Omental fat pad (tissue), 4 donors: ENCODE results near the gene FGF1. TPM values are rescaled to one million over a fixed set of nuclear protein-coding genes. Genes with fewer than 3 reads are reported as not detected.

Source experiments
- ATAC-seq: fragments of 150-250 bp; one replicate; pipeline ENCODE4 v1.9.1; 2016; ENCODE audit warnings: mild to moderate bottlenecking, moderate library complexity; ENCODE audit not compliant: low FRiP score
- DNase-seq: peaks from one replicate; pipeline ENCODE4 v3.0.0-alpha.2; 2019; ENCODE audit warnings: low spot score
- total RNA-seq, 4 donors: library from RNA; depleted of rRNA; stranded (reverse); fragments of >200 nt; gene quantifications; one replicate each; pipeline ENCODE4 v1.1.0, GENCODE V29; 2016
- TF ChIP-seq, protein P1 (sequence below), 3 donors: fragments of 450-650 bp; IDR thresholded peaks; one replicate each; pipeline ENCODE4 v1.5.1; 2016 to 2017; ENCODE audit warnings: antibody characterized with exemption in 3 of 3, mild to moderate bottlenecking in 3 of 3, moderate library complexity in 2 of 3

Gene FGF1
- total RNA-seq, 4 donors from 2014 or later, result 2.2 to 43.1 (median 34.3) TPM

- DNase-seq, result no peak
- ATAC-seq, result no peak
- TF ChIP-seq, protein P1, sequence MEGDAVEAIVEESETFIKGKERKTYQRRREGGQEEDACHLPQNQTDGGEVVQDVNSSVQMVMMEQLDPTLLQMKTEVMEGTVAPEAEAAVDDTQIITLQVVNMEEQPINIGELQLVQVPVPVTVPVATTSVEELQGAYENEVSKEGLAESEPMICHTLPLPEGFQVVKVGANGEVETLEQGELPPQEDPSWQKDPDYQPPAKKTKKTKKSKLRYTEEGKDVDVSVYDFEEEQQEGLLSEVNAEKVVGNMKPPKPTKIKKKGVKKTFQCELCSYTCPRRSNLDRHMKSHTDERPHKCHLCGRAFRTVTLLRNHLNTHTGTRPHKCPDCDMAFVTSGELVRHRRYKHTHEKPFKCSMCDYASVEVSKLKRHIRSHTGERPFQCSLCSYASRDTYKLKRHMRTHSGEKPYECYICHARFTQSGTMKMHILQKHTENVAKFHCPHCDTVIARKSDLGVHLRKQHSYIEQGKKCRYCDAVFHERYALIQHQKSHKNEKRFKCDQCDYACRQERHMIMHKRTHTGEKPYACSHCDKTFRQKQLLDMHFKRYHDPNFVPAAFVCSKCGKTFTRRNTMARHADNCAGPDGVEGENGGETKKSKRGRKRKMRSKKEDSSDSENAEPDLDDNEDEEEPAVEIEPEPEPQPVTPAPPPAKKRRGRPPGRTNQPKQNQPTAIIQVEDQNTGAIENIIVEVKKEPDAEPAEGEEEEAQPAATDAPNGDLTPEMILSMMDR (IDR thresholded peaks at IDR 0.05), result no peak
These were observed 116.9 kb downstream of the FGF1 start for GRCh38 chr5:142568996-142569335.

DNA sequence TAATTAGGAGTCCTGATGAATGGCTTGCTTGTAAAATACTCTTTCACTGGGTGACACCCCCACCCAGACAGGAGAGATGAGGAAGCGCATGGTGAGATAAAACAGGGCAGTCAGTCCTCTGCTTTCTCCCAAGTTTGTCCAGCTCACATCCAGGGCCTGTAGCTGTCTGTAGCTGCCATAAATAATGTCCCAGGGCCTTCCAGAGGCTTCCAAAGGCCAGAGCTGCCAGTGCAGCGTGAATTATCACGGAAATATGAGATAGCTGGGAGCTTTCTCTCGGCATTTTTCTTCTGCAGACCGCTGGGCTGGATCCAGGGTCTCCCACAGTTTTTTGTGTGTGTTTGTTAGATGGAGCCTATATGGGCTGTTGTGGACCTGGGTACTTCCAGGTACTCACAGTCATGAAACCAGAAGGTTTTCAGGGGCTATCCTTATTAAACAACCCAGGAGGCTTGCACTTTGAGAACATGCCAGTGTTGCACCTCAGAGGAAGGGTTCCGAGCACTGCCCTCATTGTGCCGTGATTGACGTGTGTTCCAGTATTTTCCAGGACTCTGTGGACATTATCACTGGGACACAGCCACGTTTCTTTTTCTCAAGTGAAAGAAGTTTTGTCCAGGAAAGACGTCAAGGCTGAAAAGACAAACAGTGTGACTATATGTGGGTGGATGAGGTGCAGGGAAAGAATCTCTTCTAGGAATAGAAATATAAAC lies 117.5 kb downstream of the FGF1 start:
- peak; percentile 24 for DNase-seq
- TF ChIP-seq, protein P1 (IDR thresholded peaks at IDR 0.05), result no peak
- peak; percentile 77 for ATAC-seq

DNA sequence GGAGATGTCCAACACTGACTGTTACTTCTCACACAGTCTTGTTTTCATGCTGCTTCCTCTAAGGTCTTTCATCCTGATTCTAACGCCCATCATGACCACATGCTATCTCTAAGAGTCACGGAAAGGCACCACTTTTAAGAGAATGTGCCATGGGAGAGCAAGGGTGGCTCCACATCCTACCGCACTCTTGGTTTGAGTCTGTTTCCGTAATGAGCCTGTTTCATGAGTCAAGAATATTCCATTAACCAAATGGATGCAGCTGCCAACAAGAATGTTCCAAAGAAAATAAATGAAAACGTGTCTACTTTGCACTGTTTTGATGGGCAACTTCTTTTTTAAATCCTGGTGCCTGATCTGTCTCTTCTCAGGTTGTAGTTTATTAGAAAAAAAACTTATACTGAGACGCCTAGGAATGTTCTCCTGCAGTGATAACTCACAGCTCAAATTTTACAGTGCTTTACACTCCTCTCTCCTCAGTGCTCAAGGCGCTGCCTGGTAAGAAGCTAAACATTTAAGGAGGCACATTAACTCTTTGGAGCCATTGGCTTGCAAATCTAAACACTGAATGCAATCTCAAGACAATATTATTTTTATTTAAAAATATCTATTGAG lies 124.3 kb downstream of the FGF1 start:
- DNase-seq (no peak), ATAC-seq (no peak)
- TF ChIP-seq, protein P1 (IDR thresholded peaks at IDR 0.05), result no peak

DNA sequence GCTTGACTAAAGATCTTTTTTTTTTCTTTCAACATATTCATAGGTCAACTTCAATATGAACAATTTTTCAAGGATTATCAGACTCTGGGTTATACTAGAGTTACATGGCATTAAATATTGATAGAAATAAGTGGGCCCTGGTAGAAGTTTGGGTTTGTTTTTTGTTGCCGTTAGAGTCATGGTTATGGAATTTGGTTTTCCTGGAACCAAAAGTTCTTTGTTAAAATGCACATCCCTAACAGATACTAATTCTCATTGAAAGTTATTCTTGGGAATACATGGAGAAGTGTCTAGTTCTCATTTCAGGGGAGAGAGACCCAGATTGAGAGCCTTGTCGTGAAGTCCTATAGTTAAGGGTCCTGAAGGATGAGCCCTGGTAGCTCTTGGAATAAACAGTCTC lies 124.9 kb downstream of the FGF1 start:
- ATAC-seq, result peak; percentile 26
- TF ChIP-seq, protein P1 (IDR thresholded peaks at IDR 0.05), result no peak
- no peak for DNase-seq

DNA sequence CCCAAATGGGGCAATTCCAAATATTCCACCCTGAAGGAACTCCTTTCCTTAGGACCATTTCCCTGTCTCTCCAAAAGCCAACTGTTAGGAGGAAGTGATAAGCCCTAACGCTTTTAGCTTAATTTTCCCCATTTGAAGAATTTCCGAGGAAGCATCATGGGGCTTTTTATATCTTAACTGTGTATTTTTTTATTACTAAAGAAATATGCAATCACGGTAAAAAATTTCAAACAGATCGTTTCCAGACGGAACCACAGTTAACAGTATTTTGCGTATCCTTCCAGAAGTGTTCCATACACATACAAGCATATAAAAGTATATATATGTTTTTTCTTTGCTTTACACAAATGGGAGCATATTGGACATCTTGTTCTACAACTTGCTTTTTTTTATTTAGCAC lies 133.8 kb downstream of the FGF1 start:
- TF ChIP-seq, protein P1 (IDR thresholded peaks at IDR 0.05), result no peak
- no peak for ATAC-seq
- no peak for DNase-seq

DNA sequence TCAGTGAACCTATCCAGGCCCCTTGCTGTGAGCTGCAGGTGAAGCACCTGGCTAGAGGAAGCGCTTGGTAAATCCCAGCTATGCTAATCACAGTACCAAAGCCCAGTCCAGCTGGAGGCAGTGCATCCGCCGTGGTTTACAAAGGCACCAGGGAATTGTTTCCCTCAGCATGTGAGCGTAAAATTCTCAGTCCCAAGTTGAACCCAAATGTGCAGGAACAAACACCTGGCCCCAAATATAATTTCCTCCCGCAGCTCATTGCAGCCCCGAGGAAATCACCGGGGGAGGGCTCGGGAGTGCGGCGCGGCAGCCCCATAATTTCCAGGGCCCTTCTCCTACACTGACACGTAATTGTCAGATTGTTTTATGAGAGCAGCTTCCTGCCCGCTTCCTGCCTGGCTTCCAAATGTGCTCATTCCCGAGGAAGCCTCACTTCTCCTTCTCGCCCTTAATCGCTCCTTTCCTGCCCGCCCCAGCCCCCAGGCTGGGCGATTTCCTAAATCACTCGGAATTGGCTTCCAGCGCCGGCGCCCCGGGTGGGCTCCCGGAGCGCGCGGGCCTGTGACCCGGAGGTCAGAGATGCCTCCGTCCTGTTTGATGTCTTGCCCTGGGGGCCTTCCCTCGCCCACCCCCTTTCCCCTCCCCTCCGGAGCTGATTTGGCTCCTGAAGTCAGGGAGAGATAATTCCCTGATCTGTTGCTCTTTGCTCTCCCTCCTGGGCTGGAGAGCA lies 134.4 kb downstream of the FGF1 start:
- no peak for DNase-seq
- peak; percentile 58 for ATAC-seq
- TF ChIP-seq, protein P1 (IDR thresholded peaks at IDR 0.05), result no peak
